Activated CD4-positive, CD25-positive, alpha-beta regulatory T cell (primary cell): ENCODE data around the gene GRIFIN.
A peak's percentile ranks its signal among the peaks of the same experiment; 100 is the strongest.
"Not testable (repeated sequence)": the region's sequence is repeated elsewhere in the genome, so short reads cannot be mapped to it uniquely, and the experiment has no call there.

Experiments
- DNase-seq, 4 experiments: peaks; one replicate each; lab custom pipeline; 2025; lab: John Stamatoyannopoulos, UW

Gene GRIFIN

GRCh38 chr7:2453849-2454248 lies 22.3 kb downstream of the GRIFIN start:
- DNase-seq: not testable (repeated sequence)

GRCh38 chr7:2452643-2453270 lies 23.4 kb downstream of the GRIFIN start:
- DNase-seq: no peak

GRCh38 chr7:2452074-2452507 lies 24.1 kb downstream of the GRIFIN start:
- DNase-seq: no peak

GRCh38 chr7:2451171-2452073 lies 24.8 kb downstream of the GRIFIN start:
- peak; percentile 52 to 80 (median 70) for DNase-seq

- no peak for DNase-seq
Observed at GRCh38 chr7:2450198-2451107, 25.7 kb downstream of the GRIFIN start.

- DNase-seq: no peak
Observed at GRCh38 chr7:2446676-2447075, 29.5 kb downstream of the GRIFIN start.

GRCh38 chr7:2445898-2446555 lies 30.2 kb downstream of the GRIFIN start:
- no peak for DNase-seq

GRCh38 chr7:2445047-2445446 lies 31.2 kb downstream of the GRIFIN start:
- no peak for DNase-seq

GRCh38 chr7:2444476-2444875 lies 31.7 kb downstream of the GRIFIN start:
- DNase-seq: no peak

GRCh38 chr7:2443491-2443890 lies 32.7 kb downstream of the GRIFIN start:
- no peak for DNase-seq

GRCh38 chr7:2441430-2442058 lies 34.7 kb downstream of the GRIFIN start:
- DNase-seq: no peak

GRCh38 chr7:2440608-2441245 lies 35.5 kb downstream of the GRIFIN start:
- DNase-seq: no peak

GRCh38 chr7:2438775-2439174 lies 37.4 kb downstream of the GRIFIN start:
- no peak for DNase-seq

- no peak for DNase-seq
Observed at GRCh38 chr7:2438186-2438585, 38.0 kb downstream of the GRIFIN start.

- DNase-seq: no peak
Observed at GRCh38 chr7:2437537-2438148, 38.6 kb downstream of the GRIFIN start.

- no peak for DNase-seq
Observed at GRCh38 chr7:2437136-2437535, 39.1 kb downstream of the GRIFIN start.

GRCh38 chr7:2436341-2437104 lies 39.7 kb downstream of the GRIFIN start:
- no peak for DNase-seq

- DNase-seq: no peak
Observed at GRCh38 chr7:2435146-2435545, 41.1 kb downstream of the GRIFIN start.

- no peak for DNase-seq
Observed at GRCh38 chr7:2433713-2434550, 42.3 kb downstream of the GRIFIN start.
